Esophagus squamous epithelium (tissue), 4 donors: ENCODE measurements around the gene RAD51C.

Source experiments
- POLR2A ChIP-seq, 4 donors: fragments of 450-650 bp; IDR thresholded peaks; one replicate each; pipeline ENCODE4 v1.6.1; 2017; ENCODE audit warnings: antibody characterized with exemption in 4 of 4, mild to moderate bottlenecking in 4 of 4, moderate library complexity in 3 of 4
- TF ChIP-seq, protein P1 (sequence below), 6 experiments: fragments of 450-650 bp in 4 of 6; fragments of 200-600 bp in 2 of 6; sonication (generic) in 2 of 6; IDR thresholded peaks; one replicate each; pipeline ENCODE4 v1.5.1; 2016 to 2019; ENCODE audit warnings: antibody characterized with exemption in 6 of 6, mild to moderate bottlenecking in 4 of 6, moderate library complexity in 4 of 6

DNA sequence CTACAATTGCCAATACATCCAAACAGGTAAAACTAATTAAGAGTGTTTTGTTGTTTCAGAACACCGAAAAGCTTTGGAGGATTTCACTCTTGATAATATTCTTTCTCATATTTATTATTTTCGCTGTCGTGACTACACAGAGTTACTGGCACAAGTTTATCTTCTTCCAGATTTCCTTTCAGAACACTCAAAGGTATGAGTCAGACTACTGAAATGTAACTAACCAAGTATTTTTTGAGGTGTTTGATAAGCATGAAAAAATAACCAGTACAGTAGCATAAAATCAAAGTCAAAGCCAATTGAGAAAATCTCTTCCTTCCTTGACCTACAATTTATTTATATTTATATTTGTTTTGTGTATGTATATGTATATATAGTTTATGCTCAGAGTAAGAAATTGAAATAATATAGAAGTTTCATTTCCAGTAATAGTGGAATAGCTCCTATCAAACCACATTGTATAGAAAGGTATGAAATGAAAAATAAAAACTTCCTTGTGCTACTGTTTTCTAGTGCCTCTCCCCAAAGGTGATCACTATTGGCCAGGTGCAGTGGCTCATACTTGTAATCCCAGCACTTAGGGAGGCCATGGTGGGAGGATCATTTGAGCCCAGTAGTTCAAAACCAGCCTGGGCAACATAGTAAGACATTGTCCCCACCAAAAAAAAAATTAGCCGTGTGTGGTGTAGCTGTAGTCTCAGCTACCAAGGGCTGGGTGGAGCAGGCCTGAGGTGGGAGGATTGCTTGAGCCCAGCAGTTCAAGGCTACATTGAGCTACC, 10.9 kb downstream of the RAD51C start:
- no peak for TF ChIP-seq POLR2A (IDR thresholded peaks at IDR 0.05)
- TF ChIP-seq, protein P1, sequence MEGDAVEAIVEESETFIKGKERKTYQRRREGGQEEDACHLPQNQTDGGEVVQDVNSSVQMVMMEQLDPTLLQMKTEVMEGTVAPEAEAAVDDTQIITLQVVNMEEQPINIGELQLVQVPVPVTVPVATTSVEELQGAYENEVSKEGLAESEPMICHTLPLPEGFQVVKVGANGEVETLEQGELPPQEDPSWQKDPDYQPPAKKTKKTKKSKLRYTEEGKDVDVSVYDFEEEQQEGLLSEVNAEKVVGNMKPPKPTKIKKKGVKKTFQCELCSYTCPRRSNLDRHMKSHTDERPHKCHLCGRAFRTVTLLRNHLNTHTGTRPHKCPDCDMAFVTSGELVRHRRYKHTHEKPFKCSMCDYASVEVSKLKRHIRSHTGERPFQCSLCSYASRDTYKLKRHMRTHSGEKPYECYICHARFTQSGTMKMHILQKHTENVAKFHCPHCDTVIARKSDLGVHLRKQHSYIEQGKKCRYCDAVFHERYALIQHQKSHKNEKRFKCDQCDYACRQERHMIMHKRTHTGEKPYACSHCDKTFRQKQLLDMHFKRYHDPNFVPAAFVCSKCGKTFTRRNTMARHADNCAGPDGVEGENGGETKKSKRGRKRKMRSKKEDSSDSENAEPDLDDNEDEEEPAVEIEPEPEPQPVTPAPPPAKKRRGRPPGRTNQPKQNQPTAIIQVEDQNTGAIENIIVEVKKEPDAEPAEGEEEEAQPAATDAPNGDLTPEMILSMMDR (IDR thresholded peaks at IDR 0.05), result no peak
